ENCODE measurements around the gene ZSWIM4.

DNA sequence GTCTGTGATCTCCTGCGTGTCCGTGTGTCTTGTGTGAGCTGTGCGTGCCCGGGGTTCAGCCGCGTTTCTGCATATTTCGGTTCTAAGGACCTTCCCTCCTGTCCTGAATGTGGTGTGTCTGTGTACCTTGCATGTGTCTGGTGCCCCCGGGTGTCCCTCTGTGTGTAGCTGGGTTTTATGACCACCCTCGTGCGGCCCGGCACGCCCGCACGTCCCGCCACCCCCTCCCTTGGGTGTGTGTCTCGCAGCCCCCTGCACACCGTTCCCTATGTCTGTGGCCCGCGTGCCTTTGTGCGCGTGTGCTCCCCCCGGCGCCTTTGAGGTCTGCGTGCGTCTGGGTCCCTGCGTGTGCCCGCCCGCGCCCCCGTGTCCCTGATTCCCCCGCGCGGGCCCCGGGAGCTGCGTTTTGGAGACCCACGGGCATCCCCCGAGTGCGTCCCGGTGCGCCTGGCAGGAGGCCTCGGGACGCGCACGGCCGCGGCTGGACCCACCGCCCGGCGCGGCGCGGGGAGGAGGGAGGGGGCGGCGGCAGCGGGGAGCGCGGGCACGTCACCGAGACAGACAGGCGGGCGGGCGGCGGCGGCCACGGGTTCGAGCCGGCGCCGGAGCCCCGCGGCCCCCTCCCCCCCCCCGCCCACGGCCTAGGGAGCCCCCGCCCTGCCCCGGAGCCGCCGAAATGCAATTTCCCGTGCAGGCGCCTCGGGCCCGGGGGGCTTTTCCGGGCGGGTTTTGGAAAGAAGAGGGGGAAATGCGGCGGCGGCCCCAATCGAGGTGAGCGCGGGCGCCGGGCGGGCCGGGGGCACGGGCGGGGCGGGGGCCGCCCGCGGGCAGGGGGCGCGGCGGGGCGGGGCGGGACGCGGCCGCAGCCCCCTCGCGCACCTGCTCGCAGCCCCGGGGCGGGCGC, 69.7 kb downstream of the ZSWIM4 start:
- TF ChIP-seq, protein P1, sequence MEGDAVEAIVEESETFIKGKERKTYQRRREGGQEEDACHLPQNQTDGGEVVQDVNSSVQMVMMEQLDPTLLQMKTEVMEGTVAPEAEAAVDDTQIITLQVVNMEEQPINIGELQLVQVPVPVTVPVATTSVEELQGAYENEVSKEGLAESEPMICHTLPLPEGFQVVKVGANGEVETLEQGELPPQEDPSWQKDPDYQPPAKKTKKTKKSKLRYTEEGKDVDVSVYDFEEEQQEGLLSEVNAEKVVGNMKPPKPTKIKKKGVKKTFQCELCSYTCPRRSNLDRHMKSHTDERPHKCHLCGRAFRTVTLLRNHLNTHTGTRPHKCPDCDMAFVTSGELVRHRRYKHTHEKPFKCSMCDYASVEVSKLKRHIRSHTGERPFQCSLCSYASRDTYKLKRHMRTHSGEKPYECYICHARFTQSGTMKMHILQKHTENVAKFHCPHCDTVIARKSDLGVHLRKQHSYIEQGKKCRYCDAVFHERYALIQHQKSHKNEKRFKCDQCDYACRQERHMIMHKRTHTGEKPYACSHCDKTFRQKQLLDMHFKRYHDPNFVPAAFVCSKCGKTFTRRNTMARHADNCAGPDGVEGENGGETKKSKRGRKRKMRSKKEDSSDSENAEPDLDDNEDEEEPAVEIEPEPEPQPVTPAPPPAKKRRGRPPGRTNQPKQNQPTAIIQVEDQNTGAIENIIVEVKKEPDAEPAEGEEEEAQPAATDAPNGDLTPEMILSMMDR (IDR thresholded peaks at IDR 0.05): no peak
- TF ChIP-seq POLR2A (IDR thresholded peaks at IDR 0.05): no peak
